GM21381 (cell line): Measurements from ENCODE around the gene SH2D6.
"Not testable (repeated sequence)": the region's sequence is repeated elsewhere in the genome, so short reads cannot be mapped to it uniquely, and the experiment has no call there.

Experiments
- ATAC-seq: cut with Tn5 transposase; IDR thresholded peaks from one replicate; pipeline ENCODE4 v1.9.1; 2021; ENCODE audit warnings: mild to moderate bottlenecking, moderate library complexity; ENCODE audit not compliant: unreplicated experiment

SH2D6 gene

DNA sequence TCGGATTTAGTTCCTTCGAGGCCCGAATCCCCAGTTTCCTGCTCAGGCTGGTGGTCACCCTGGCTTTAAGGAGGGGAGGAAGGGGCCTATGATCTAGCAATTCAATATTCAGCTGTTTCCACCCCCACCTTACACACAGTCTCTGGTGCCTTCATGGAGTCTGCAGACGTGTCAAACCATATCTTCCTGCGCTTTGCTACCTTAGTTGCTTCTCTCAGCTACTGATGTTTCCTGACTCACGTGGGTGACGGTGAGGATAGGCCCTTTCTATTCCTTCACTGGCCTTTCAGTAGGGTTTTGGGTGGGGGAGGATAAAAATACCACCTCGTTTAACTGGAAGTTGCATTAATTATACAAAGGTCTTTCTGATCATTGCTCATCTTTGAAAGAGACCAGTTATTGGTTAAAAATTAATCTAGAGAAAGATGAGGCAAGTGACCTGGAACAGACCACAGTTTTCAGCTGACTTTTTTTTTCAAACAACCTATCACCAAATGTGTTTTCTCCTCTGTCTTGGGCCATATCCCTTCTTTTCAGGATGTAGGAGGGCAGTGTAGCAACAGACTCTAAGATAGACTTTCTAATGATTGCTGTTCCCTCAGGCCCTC, 49.7 kb downstream of the SH2D6 start:
- no peak for ATAC-seq

DNA sequence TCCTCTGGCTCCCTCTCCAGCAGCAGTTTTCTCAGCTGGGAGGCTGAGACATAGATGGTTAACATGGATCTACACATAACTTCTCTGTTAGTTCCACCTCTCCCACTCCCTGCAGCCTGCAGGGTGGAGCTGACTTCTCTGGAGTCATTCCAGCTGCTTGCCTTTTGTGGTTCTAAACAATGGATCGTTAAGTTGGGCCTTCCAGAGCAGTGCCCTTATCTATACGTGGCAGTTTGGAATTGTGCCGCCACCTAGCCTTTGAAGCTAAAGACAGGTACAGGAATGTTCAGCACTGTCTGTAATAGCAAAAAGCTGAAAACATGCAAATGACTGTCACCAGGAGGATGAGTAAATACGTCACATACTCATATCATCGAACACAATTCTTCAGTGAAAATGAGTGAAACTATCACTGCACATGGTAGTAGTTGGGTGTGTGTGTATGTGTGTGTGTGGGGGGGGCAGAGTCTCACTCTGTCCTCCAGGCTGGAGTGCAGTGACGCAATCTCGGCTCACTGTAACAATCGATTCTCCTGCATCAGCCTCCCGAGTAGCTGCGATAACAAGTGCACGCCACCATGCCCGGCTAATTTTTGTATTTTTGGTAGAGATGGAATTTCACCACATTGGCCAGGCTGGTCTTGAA, 50.3 kb downstream of the SH2D6 start:
- no peak for ATAC-seq

DNA sequence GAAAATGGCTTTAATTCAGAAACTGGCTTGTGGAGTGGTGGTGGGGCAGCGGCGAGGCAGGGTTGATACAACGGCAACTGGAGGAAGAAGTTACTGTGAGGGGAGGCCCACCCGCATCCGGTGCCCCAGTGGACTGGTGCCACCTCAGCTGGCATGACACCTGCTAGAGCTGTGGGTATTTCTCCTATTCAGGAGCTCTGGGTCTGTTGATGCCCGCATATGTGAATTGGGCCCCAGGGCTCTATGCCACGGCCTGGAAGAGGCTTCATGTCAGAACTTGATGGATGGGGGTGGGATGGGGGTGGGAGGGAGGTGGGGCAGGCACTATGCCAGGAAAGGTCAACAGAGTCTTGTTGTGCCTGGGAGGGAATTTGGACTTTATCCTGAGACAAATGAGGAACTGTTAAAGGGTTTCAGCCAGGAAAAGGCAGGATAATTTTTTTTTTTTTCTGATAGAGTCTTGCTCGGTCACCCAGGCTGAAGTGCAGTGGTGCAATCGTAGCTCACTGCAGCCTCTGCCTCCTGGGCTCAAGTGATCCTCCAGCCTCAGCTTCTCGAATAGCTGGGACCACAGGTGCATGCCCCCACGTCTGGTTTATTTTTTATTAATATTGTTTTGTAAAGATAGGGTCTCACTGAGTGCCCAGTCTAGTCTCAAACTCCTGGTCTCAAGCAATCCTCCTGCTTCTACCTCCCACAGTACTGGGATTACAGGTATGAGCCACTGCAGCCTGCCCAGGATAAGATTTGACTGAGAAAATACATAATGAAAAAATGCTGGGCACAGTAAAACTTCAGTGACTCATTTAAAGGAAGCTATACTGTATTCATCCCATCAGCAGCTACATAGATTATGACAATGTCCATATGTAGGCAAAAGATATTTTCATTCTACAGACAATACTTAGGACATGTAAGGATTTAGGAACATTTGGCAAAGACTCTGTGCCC, 52.6 kb downstream of the SH2D6 start:
- no peak for ATAC-seq

DNA sequence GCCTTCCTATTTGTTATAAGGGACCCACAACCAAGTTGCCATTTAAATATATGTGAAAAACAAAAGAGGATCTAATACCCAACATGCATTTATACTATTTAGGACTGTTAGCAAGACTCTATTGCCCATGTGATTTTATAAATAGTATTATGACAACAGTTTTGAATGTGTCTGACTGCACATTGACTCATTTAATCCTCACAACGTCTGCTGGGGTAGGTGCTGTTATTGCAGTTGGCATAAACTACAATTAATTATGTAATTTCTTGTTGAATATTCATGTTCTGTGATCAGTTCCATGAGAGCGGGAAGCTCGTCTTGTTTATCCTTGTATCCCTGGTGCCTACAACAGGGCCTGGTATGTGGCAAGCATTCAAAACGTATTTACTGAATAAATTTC, 53.7 kb downstream of the SH2D6 start:
- no peak for ATAC-seq

DNA sequence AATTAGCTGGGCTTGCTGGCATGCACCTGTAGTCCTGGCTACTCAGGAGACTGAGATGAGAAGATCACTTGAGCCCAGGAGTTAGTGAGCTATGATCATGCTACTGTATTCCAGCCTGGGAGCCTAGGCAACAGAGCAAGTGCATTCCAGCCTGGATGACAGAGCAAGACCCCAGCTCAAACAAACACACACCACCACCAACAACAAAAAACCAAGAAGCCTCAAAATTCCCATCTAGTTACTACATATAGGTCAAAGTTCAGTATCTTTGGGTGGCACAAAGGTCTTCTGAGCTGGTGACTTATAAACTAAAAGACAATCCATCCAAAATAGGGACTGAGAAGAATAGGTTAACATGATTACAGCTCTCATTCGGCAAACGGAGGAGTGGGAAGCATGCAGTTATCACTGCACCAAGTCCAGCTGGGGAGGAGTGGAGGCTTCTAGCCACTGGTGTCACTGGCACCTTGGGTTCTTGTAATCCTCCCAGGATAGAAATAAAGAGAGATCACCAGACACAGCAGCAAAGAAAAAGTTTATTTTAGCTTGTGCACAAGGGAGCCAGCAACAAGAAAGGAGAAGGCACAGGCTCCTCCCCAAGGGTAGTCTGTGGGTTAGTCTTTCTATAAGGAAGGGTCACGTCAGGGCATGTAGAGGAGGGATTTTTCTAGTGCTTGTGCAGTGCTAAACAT, 57.4 kb downstream of the SH2D6 start:
- no peak for ATAC-seq

DNA sequence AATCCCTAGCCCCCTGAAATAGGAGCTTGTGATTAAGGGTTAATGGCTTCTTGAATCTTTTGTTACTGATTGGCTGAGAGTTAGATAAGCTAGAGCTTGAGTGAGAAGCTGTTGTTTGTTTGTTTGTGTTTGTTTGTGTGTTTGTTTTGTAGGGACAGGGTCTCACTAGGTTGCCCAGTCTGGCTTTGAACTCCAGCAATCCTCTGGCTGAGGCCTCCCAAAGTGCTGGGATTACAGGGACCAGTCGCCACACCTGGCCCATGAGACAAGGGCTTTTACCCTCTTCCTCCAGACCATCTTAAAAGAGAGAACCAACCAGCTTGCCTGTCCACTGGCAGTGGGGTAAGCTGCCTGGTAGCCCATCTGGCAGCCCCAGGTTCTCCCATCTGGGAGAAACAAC, 58.1 kb downstream of the SH2D6 start:
- ATAC-seq: no peak

DNA sequence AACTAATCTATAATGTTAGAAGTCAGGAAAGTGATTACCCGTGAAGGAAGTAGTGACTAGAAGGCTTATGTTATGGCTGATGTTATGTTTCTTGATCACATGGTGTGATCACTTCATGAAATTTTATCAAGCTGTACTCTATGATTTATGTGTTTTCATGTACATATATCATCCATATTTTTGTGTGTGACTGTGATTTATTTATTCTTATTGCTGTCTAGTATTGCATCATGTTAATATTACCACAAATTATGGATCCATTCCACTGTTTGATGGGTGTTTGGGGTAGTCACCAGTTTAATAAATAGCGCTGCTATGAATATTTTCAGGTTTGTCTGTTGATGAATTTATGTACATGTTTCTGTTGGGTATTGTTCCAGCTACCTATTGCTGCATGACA, 59.4 kb downstream of the SH2D6 start:
- no peak for ATAC-seq

DNA sequence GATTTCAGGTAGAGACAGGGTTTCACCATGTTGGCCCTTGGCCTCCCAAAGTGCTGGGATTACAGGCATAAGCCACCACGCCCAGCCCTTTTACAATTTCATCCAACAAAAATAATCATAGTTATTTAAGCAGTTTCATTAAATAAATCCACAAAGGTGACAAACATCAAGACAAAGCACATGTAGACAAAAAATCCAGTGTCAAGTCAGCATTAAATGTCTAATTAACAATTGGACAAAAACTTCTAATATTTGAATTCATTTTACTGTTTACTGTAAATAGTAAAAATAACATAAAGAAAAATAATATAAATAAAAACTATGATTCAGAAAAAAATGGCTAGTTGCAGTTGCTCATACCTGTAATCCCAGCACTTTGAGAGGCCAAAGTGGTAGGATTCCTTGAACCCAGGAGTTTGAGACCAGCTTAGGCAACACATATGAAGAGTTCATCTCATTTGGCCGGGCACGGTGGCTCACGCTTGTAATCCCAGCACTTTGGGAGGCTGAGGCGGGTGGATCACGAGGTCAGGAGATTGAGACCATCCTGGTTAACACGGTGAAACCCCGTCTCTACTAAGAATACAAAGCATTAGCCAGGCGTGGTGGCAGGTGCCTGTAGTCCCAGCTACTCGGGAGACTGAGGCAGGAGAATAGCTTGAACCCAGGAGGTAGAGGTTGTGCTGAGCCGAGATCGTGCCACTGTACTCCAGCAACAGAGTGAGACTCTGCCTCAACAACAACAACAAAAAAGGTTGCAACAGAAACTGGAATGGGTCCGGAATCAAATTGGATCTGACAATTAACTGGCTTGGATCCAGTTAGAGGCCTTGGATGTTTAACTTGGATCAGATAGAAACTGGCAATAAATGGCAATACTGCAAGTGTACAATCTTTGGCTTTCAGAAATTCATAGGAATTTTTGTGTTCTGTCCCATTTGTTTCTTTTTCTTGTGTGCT, 63.6 kb downstream of the SH2D6 start:
- no peak for ATAC-seq

DNA sequence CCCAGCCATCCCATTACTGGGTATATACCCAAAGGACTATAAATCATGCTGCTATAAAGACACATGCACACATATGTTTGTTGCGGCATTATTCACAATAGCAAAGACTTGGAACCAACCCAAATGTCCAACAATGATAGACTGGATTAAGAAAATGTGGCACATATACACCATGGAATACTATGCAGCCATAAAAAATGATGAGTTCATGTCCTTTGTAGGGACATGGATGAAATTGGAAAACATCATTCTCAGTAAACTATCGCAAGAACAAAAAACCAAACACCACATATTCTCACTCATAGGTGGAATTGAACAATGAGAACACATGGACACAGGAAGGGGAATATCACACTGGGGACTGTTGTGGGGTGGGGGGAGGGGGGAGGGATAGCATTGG, 66.1 kb downstream of the SH2D6 start:
- ATAC-seq: not testable (repeated sequence)

DNA sequence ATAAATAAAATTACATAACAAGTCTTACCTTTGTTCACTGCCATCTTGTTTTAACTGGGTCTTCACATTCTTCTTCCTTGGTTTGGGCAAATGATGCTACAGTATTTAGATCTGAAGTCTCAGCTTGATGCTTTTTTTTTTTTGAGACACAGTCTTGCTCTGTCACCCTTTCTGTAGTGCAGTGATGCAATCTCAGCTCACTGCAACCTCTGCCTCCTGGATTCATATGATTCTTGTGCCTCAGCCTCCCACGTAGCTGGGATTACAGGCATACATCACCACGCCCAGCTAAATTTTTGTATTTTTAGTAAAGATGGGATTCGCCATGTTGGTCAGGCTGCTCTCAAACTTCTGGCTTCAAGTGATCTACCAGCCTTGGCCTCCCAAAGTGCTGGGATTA, 67.3 kb downstream of the SH2D6 start:
- ATAC-seq: no peak
